Dendritic cell treated with granulocyte-macrophage colony-stimulating factor and Interleukin-4, amounts not matched to agents 40 ng/mL and 50 ng/mL, for 4 days (primary cell): Measurements from ENCODE around the gene MYH14.

Experiments used
- H3K27ac Mint-ChIP-seq: one replicate; pipeline ENCODE4 v1.8.0; 2022; ENCODE audit warnings: mild to moderate bottlenecking, mixed read lengths
- H3K27me3 Mint-ChIP-seq: one replicate; pipeline ENCODE4 v1.8.0; 2022; ENCODE audit warnings: mild to moderate bottlenecking, mixed read lengths
- H3K36me3 Mint-ChIP-seq: one replicate; pipeline ENCODE4 v1.8.0; 2022; ENCODE audit warnings: low read depth, mixed read lengths
- H3K4me1 Mint-ChIP-seq: one replicate; pipeline ENCODE4 v1.8.0; 2022; ENCODE audit warnings: low read depth, mixed read lengths
- H3K4me3 Mint-ChIP-seq: one replicate; pipeline ENCODE4 v1.8.0; 2022; ENCODE audit warnings: mild to moderate bottlenecking, moderate library complexity, mixed read lengths
- H3K9me3 Mint-ChIP-seq: one replicate; pipeline ENCODE4 v1.8.0; 2022; ENCODE audit warnings: mixed read lengths
- intact Hi-C: fragments of 100-400 bp; cut with micrococcal nuclease; formaldehyde crosslinking; loops from one replicate; pipeline ENCODE4 v1.15.0; 2022

MYH14 gene

DNA sequence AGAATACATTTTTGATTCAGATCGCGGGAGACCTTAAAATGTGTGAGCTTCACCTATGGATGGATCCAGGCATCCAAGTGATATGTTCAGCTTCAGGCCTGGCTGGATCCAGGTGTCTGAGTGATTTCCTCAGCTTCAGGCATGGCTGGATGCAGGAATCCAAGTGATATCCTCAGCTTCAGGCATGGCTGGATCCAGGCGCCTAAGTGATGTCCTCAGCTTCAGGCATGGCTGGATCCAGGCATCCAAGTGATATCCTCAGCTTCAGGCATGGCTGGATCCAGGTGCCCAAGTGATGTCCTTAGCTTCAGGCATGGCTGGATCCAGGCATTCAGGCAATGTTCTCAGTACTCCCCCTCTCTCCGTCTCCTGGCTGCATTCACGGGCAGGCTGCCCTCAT, 65.1 kb downstream of the MYH14 start:
- H3K4me1 Mint-ChIP-seq, result peaks cover 4% of the 10 kb centered on the region
- H3K27me3 Mint-ChIP-seq, result peaks cover 19% of the 10 kb centered on the region
- intact Hi-C loops, result no loop called here
- H3K36me3 Mint-ChIP-seq, result no peaks in the 10 kb centered on the region
- H3K4me3 Mint-ChIP-seq, result no peak overlapping the region
- H3K9me3 Mint-ChIP-seq, result no peaks in the 10 kb centered on the region
- no peak overlapping the region for H3K27ac Mint-ChIP-seq

GRCh38 chr19:50269653-50270052, 66.2 kb downstream of the MYH14 start:
- no peak overlapping the region for H3K27ac Mint-ChIP-seq
- peaks cover 19% of the 10 kb centered on the region for H3K27me3 Mint-ChIP-seq
- H3K36me3 Mint-ChIP-seq, result no peaks in the 10 kb centered on the region
- H3K4me1 Mint-ChIP-seq, result peaks cover 4% of the 10 kb centered on the region
- no peaks in the 10 kb centered on the region for H3K9me3 Mint-ChIP-seq
- H3K4me3 Mint-ChIP-seq, result no peak overlapping the region
- intact Hi-C loops, result no loop called here

- H3K4me1 Mint-ChIP-seq, result no peaks in the 10 kb centered on the region
Measured at GRCh38 chr19:50272263-50272897, 69.0 kb downstream of the MYH14 start.

GRCh38 chr19:50273821-50274220, 70.4 kb downstream of the MYH14 start:
- H3K36me3 Mint-ChIP-seq, result no peaks in the 10 kb centered on the region
- no peak overlapping the region for H3K4me3 Mint-ChIP-seq

More at GRCh38 chr19:50272263-50272897, 69.0 kb downstream of the MYH14 start:
- intact Hi-C loops, result no loop called here
- H3K4me3 Mint-ChIP-seq, result no peak overlapping the region
- no peak overlapping the region for H3K27ac Mint-ChIP-seq
- H3K27me3 Mint-ChIP-seq, result peaks cover 15% of the 10 kb centered on the region
- no peaks in the 10 kb centered on the region for H3K36me3 Mint-ChIP-seq
- no peaks in the 10 kb centered on the region for H3K9me3 Mint-ChIP-seq

GRCh38 chr19:50275577-50276368, 72.4 kb downstream of the MYH14 start:
- Mint-ChIP-seq H3K9me3 (no peaks in the 10 kb centered on the region), H3K36me3 (no peaks in the 10 kb centered on the region), H3K27ac (no peak overlapping the region), H3K4me3 (no peak overlapping the region), H3K27me3 (peaks cover 10% of the 10 kb centered on the region), H3K4me1 (no peaks in the 10 kb centered on the region)
- intact Hi-C loops, result no loop called here

More at GRCh38 chr19:50273821-50274220, 70.4 kb downstream of the MYH14 start:
- no peak overlapping the region for H3K27ac Mint-ChIP-seq
- peaks cover 10% of the 10 kb centered on the region for H3K27me3 Mint-ChIP-seq
- H3K9me3 Mint-ChIP-seq, result no peaks in the 10 kb centered on the region
- intact Hi-C loops, result no loop called here
- H3K4me1 Mint-ChIP-seq, result no peaks in the 10 kb centered on the region

- Mint-ChIP-seq H3K27ac (no peak overlapping the region), H3K36me3 (no peaks in the 10 kb centered on the region), H3K4me1 (no peaks in the 10 kb centered on the region), H3K27me3 (peaks cover 10% of the 10 kb centered on the region), H3K9me3 (no peaks in the 10 kb centered on the region), H3K4me3 (no peak overlapping the region)
- intact Hi-C loops, result no loop called here
Measured at GRCh38 chr19:50276370-50277063, 73.1 kb downstream of the MYH14 start.

DNA sequence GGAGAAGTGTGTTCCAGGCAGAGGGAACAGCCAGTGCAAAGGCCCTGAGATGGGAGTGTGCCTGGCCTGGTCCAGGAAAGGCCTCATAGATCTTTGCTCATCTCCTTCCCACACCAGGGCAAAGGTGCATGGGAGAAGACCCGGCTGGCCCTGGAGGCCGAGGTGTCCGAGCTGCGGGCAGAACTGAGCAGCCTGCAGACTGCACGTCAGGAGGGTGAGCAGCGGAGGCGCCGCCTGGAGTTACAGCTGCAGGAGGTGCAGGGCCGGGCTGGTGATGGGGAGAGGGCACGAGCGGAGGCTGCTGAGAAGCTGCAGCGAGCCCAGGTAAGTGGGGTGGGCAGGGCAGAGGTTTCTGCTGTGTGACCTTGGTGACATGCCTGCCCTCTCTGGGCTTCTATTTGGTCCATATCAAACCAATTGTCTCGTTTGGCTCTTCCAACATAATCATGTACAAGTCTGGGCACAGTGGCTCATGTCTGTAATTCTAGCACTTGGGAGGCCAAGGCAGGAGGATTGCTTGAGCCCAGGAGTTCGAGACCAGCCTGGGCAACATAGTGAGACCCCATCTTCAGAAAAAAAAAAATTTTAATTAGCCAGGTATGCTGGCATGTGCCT, 74.7 kb downstream of the MYH14 start:
- intact Hi-C loops, result no loop called here
- H3K4me1 Mint-ChIP-seq, result no peaks in the 10 kb centered on the region
- no peak overlapping the region for H3K4me3 Mint-ChIP-seq
- H3K27me3 Mint-ChIP-seq, result peaks cover 5% of the 10 kb centered on the region
- no peaks in the 10 kb centered on the region for H3K9me3 Mint-ChIP-seq
- H3K27ac Mint-ChIP-seq, result no peak overlapping the region
- no peaks in the 10 kb centered on the region for H3K36me3 Mint-ChIP-seq

DNA sequence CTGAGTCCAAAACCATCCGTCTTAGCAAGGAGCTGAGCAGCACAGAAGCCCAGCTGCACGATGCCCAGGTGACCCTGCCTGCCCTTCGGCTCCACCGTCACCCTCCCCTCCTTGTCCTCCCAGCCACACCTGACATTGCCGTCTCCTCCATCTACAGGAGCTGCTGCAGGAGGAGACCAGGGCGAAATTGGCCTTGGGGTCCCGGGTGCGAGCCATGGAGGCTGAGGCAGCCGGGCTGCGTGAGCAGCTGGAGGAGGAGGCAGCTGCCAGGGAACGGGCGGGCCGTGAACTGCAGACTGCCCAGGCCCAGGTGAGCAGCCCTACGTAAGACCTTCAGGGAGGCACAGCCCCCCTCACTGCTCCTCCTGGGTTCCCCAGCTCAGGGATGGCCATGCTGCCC, 76.7 kb downstream of the MYH14 start:
- no peaks in the 10 kb centered on the region for H3K36me3 Mint-ChIP-seq
- intact Hi-C loops, result no loop called here
- H3K27ac Mint-ChIP-seq, result no peak overlapping the region
- H3K4me1 Mint-ChIP-seq, result no peaks in the 10 kb centered on the region
- no peaks in the 10 kb centered on the region for H3K9me3 Mint-ChIP-seq
- no peak overlapping the region for H3K4me3 Mint-ChIP-seq
- H3K27me3 Mint-ChIP-seq, result peaks cover 5% of the 10 kb centered on the region

DNA sequence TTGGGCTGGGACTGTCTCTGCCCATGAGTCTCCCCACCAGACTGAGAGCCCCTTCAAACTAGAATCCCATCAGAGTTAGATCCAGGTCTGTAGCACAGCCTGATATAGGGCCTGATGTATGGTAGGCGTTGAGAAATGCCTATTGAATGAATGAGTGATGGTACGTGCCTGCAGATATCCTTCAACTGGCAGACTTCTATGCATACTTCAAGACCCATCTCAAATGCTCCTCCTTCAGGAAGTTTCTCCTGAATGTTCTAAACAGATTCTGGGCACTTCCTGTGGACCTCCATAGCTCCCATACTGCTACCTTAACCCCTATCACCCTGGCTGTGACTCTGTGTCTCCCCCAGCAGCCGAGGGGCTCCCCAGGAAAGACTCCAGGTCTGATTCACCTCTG, 77.6 kb downstream of the MYH14 start:
- Mint-ChIP-seq H3K9me3 (peaks cover 7% of the 10 kb centered on the region), H3K4me1 (no peaks in the 10 kb centered on the region), H3K36me3 (no peaks in the 10 kb centered on the region), H3K27ac (no peak overlapping the region), H3K4me3 (no peak overlapping the region), H3K27me3 (peaks cover 8% of the 10 kb centered on the region)
- intact Hi-C loops, result no loop called here

DNA sequence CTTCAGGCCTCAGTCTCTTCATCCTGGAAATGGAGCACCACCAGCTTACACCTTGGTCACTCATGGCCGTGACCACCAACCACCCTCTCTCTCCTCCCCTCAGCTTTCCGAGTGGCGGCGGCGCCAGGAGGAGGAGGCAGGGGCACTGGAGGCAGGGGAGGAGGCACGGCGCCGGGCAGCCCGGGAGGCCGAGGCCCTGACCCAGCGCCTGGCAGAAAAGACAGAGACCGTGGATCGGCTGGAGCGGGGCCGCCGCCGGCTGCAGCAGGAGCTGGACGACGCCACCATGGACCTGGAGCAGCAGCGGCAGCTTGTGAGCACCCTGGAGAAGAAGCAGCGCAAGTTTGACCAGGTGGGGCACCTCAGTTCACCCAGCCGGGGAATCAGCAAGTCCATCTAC, 78.1 kb downstream of the MYH14 start:
- Mint-ChIP-seq H3K27me3 (peaks cover 8% of the 10 kb centered on the region), H3K36me3 (no peaks in the 10 kb centered on the region), H3K4me1 (no peaks in the 10 kb centered on the region), H3K4me3 (no peak overlapping the region), H3K9me3 (peaks cover 12% of the 10 kb centered on the region), H3K27ac (no peak overlapping the region)
- intact Hi-C loops, result no loop called here

DNA sequence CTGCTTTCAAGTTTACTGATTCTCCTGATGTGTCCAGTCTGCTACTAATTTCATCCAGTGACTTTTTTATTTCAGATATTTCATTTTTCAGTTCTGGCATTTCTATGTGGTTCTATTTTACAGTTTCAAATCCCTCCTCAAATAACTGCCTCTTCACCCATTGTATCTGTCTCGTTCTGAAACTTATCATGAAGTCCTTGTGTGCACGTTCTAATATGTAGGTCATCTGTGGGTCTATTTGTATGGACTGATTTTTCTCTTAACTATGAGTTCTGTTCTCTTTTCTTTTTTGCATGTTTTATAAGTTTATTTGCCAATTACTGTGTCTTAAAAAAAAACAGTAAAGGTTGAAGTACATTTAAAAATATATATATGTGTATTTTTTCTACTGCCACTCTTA, 82.4 kb downstream of the MYH14 start:
- no peak overlapping the region for H3K27ac Mint-ChIP-seq
- no peaks in the 10 kb centered on the region for H3K36me3 Mint-ChIP-seq
- intact Hi-C loops, result no loop called here
- H3K27me3 Mint-ChIP-seq, result peaks cover 15% of the 10 kb centered on the region
- no peaks in the 10 kb centered on the region for H3K4me1 Mint-ChIP-seq
- no peak overlapping the region for H3K4me3 Mint-ChIP-seq
- H3K9me3 Mint-ChIP-seq, result peaks cover 14% of the 10 kb centered on the region

GRCh38 chr19:50286443-50286842, 83.0 kb downstream of the MYH14 start:
- Mint-ChIP-seq H3K27me3 (peaks cover 18% of the 10 kb centered on the region), H3K4me1 (no peaks in the 10 kb centered on the region), H3K27ac (no peak overlapping the region), H3K36me3 (no peaks in the 10 kb centered on the region), H3K4me3 (no peak overlapping the region), H3K9me3 (peaks cover 14% of the 10 kb centered on the region)
- intact Hi-C loops, result no loop called here

GRCh38 chr19:50287331-50287730, 83.9 kb downstream of the MYH14 start:
- intact Hi-C loops, result no loop called here
- Mint-ChIP-seq H3K9me3 (peaks cover 14% of the 10 kb centered on the region), H3K4me1 (no peaks in the 10 kb centered on the region), H3K4me3 (no peak overlapping the region), H3K27ac (no peak overlapping the region), H3K27me3 (peaks cover 22% of the 10 kb centered on the region), H3K36me3 (no peaks in the 10 kb centered on the region)

DNA sequence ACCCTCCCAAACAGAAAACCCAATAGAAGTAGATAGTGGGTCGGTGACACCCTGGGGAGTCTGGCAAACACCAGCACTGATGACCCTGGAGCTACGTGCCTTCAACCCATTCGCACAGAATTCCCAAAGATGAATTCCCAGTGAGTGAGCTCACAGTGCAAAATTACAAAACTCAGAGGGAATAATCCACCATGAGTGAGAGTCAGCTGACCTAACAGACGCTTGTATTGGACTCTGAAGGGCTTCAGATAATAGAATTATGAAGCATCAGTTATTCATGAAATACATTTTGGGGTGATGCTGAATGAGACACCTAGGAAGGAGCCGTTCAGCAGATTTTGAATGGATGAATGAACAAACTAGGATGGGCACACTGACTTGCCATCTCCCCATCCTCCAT, 85.5 kb downstream of the MYH14 start:
- Mint-ChIP-seq H3K4me3 (no peak overlapping the region), H3K36me3 (no peaks in the 10 kb centered on the region), H3K9me3 (peaks cover 14% of the 10 kb centered on the region), H3K27ac (no peak overlapping the region), H3K27me3 (peaks cover 35% of the 10 kb centered on the region), H3K4me1 (no peaks in the 10 kb centered on the region)
- intact Hi-C loops, result no loop called here
